Measurements from ENCODE around the gene SLC44A3. TPM values are rescaled to one million over a fixed set of nuclear protein-coding genes. Genes with fewer than 3 reads are reported as not detected.

The SLC44A3 gene
- total RNA-seq, 4 donors from 2014 or later = 0.19 TPM; not detected in 3

- no peak for DNase-seq
- no peaks in the 10 kb centered on the region for H3K36me3 ChIP-seq
- no peak overlapping the region for H3K27ac ChIP-seq
- no peak overlapping the region for H3K4me3 ChIP-seq
- TF ChIP-seq POLR2A (IDR thresholded peaks at IDR 0.05) = no peak
- no peak for TF ChIP-seq CTCF (IDR thresholded peaks at IDR 0.05 in 4 of 5, conservative IDR thresholded peaks at IDR 0.05 in 1 of 5)
- H3K27me3 ChIP-seq = peaks cover 18 to 34% (median 19%) of the 10 kb centered on the region in 3 donors
- H3K9me3 ChIP-seq = no peaks in the 10 kb centered on the region
- intact Hi-C loops (cut with DNase I; ENCODE audit: low total_unique reads) = loop anchor here (10.0 kb wide), 1 partner anchor 105 kb away; no protein-coding TSS in a partner anchor
- in situ Hi-C loops (cut with MboI; ENCODE audit: low sequenced_read_pairs in 4 of 4) = no loop called here
- peaks cover 0 to 20% of the 10 kb centered on the region in 2 donors for H3K4me1 ChIP-seq
- no peak for ATAC-seq
Measured at GRCh38 chr1:94920061-94920460, 99.9 kb downstream of the SLC44A3 start.

- Histone ChIP-seq H3K4me3 (no peak overlapping the region), H3K4me1 (peaks cover 15 to 20% of the 10 kb centered on the region in 2 donors), H3K27ac (peak overlapping the region in 1 of 4 donors; percentile 88), H3K27me3 (peaks cover 36 to 47% (median 37%) of the 10 kb centered on the region in 3 donors), H3K36me3 (no peaks in the 10 kb centered on the region), H3K9me3 (no peaks in the 10 kb centered on the region)
- DNase-seq (no peak), ATAC-seq (no peak)
- in situ Hi-C loops (cut with MboI; ENCODE audit: low sequenced_read_pairs in 4 of 4) (no loop called here), intact Hi-C loops (cut with DNase I; ENCODE audit: low total_unique reads) (loop anchor here (10.0 kb wide), 1 partner anchor 103 kb away; no protein-coding TSS in a partner anchor)
- no peak for TF ChIP-seq CTCF (IDR thresholded peaks at IDR 0.05 in 4 of 5, conservative IDR thresholded peaks at IDR 0.05 in 1 of 5)
- TF ChIP-seq POLR2A (IDR thresholded peaks at IDR 0.05) = no peak
Measured at GRCh38 chr1:94921977-94922376, 101.8 kb downstream of the SLC44A3 start.

GRCh38 chr1:94922761-94923331 is 102.7 kb downstream of the SLC44A3 start:
- no peak for TF ChIP-seq CTCF (IDR thresholded peaks at IDR 0.05 in 4 of 5, conservative IDR thresholded peaks at IDR 0.05 in 1 of 5)
- DNase-seq (no peak), ATAC-seq (no peak)
- intact Hi-C loops (cut with DNase I; ENCODE audit: low total_unique reads) (loop anchor here (10.0 kb wide), 1 partner anchor 102 kb away; no protein-coding TSS in a partner anchor), in situ Hi-C loops (cut with MboI; ENCODE audit: low sequenced_read_pairs in 4 of 4) (no loop called here)
- Histone ChIP-seq H3K9me3 (no peaks in the 10 kb centered on the region), H3K27ac (peak overlapping the region; percentile 15 to 88 (median 82)), H3K36me3 (no peaks in the 10 kb centered on the region), H3K4me3 (peak overlapping the region in 2 of 4 donors; percentile 27 to 57), H3K27me3 (peaks cover 39 to 46% (median 44%) of the 10 kb centered on the region in 3 donors), H3K4me1 (peaks cover 15 to 20% of the 10 kb centered on the region in 2 donors)

GRCh38 chr1:94925004-94925403 is 104.8 kb downstream of the SLC44A3 start:
- no peak for ATAC-seq
- H3K9me3 ChIP-seq = no peaks in the 10 kb centered on the region
- peaks cover 46 to 47% (median 47%) of the 10 kb centered on the region in 3 donors for H3K27me3 ChIP-seq
- no peak for DNase-seq
- H3K36me3 ChIP-seq = no peaks in the 10 kb centered on the region
- in situ Hi-C loops (cut with MboI; ENCODE audit: low sequenced_read_pairs in 4 of 4) (no loop called here), intact Hi-C loops (cut with DNase I; ENCODE audit: low total_unique reads) (loop anchor here (10.0 kb wide), 1 partner anchor 100 kb away; no protein-coding TSS in a partner anchor)
- H3K4me1 ChIP-seq = peaks cover 19 to 20% of the 10 kb centered on the region in 2 donors
- H3K27ac ChIP-seq = peak overlapping the region; percentile 80 to 88 (median 82)
- no peak for TF ChIP-seq CTCF (IDR thresholded peaks at IDR 0.05 in 4 of 5, conservative IDR thresholded peaks at IDR 0.05 in 1 of 5)
- peak overlapping the region; percentile 57 to 71 (median 70) for H3K4me3 ChIP-seq
